Transverse colon (tissue), 4 donors: ENCODE results near the gene PSMC6.

Source experiments
- EP300 ChIP-seq: sonication (generic); formaldehyde crosslinking; IDR thresholded peaks from one replicate; pipeline ENCODE4 v1.6.1; 2017; ENCODE audit warnings: antibody characterized with exemption, low read depth
- POLR2A ChIP-seq: fragments of 450-650 bp; IDR thresholded peaks from one replicate; pipeline ENCODE4 v1.6.1; 2016; ENCODE audit warnings: antibody characterized with exemption, mild to moderate bottlenecking, moderate library complexity
- POLR2AphosphoS5 ChIP-seq, 3 donors: sonication (generic); formaldehyde crosslinking; IDR thresholded peaks; one replicate each; pipeline ENCODE4 v1.6.1; 2016; ENCODE audit warnings: antibody characterized with exemption in 3 of 3
- TF ChIP-seq, protein P1 (sequence below), 5 experiments: fragments of 200-600 bp in 3 of 5; fragments of 450-650 bp in 2 of 5; sonication (generic) in 3 of 5; IDR thresholded peaks; 1 replicate in 2 of 5; 2 replicates in 3 of 5; pipeline ENCODE4 v1.5.1; 2016 to 2017; ENCODE audit warnings: antibody characterized with exemption in 5 of 5, inconsistent platforms in 3 of 5, mild to moderate bottlenecking in 2 of 5, moderate library complexity in 1 of 5

DNA sequence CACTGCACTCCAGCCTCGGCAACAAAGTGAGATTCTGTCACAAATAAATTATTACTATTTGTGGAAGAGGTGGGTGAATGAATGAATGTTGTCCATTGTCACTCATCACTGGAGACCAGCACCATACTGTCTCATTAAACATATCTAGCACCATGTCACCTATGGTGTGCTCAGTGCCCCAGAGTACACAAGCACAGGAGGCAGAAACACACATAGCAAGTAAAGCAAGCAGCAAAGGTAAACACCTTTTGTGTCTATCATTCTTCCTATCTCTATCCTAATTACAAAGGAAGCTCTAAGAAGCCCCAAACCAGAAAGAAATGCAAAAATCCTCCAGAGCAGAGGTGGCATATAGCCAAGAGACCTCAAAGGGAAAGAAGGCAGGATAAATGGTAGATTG lies 20.8 kb upstream of the PSMC6 start:
- TF ChIP-seq, protein P1, sequence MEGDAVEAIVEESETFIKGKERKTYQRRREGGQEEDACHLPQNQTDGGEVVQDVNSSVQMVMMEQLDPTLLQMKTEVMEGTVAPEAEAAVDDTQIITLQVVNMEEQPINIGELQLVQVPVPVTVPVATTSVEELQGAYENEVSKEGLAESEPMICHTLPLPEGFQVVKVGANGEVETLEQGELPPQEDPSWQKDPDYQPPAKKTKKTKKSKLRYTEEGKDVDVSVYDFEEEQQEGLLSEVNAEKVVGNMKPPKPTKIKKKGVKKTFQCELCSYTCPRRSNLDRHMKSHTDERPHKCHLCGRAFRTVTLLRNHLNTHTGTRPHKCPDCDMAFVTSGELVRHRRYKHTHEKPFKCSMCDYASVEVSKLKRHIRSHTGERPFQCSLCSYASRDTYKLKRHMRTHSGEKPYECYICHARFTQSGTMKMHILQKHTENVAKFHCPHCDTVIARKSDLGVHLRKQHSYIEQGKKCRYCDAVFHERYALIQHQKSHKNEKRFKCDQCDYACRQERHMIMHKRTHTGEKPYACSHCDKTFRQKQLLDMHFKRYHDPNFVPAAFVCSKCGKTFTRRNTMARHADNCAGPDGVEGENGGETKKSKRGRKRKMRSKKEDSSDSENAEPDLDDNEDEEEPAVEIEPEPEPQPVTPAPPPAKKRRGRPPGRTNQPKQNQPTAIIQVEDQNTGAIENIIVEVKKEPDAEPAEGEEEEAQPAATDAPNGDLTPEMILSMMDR (IDR thresholded peaks at IDR 0.05) = no peak
- TF ChIP-seq POLR2A = no peak
- no peak for TF ChIP-seq POLR2AphosphoS5 (IDR thresholded peaks at IDR 0.05)
- TF ChIP-seq EP300 = no peak
